ELR (cell line): ENCODE data around the gene ANKRD65.
A peak's percentile ranks its signal among the peaks of the same experiment; 100 is the strongest.
"Not testable (repeated sequence)": the region's sequence is repeated elsewhere in the genome, so short reads cannot be mapped to it uniquely, and the experiment has no call there.

ENCODE experiments used
- DNase-seq: peaks from one replicate; pipeline ENCODE4 v3.0.0-alpha.2; 2015; ENCODE audit warnings: low read depth

ANKRD65 gene

DNA sequence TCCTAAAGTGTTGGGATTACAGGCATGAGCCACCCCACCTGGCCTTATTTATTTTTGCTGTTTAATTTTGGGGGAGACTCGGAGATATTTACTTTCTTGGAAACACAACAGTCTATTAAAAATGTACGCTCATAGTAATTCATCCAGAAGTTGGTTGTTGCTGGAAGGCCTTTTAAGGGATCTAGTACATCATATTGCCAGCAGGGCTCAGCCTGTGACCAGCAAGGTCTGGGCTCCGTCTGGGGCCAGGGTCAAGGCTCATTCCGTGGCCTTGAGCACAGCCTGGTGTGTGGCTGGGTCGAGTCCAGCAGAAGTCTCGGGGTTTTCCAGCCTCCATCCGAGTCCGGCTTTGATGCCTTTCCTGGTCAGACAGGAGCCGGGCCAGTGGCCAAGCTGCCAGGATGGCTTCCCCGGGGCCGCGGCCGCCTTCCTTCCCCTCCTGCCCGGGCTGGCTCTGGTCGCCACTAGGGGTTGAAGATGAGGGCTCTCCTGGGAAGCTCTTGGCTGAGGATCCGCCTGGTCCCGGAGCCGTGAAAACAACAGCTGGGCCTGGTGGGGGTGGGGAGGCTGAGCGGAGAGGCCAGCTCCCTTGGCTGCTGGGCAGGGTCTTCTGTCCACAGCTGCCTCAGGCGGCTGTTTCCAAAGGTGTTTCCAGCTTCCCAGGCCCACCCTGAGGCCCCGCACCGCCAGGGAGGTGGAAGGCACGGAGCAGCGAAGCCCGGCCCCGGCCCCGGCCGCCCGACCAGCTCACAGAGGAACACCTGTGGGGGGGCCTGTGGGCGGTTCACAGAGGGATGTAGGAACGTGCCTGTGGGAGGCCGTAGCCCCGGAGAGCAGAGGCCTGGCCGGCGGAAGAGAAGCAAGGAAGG lies 9.3 kb upstream of the ANKRD65 start:
- no peak for DNase-seq

DNA sequence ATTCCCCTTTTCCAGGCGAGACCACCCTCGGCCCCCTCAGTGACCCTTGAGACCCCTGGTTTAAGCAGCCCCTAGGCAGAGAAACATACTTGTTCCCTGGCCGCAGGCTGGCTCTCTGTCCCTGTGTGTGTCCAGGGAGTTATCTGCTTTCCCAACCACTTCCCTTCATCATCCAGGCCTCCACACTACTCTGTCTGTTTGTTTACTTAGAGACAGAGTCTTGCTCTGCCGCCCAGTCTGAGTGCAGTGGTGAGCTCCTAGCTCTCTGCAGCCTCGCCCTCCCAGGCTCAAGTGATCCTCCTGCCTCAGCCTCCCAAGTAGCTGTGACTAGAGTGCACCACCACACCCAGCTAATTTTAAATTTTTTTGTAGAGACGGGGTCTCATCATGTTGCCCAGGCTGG lies 8.6 kb upstream of the ANKRD65 start:
- DNase-seq, result no peak

DNA sequence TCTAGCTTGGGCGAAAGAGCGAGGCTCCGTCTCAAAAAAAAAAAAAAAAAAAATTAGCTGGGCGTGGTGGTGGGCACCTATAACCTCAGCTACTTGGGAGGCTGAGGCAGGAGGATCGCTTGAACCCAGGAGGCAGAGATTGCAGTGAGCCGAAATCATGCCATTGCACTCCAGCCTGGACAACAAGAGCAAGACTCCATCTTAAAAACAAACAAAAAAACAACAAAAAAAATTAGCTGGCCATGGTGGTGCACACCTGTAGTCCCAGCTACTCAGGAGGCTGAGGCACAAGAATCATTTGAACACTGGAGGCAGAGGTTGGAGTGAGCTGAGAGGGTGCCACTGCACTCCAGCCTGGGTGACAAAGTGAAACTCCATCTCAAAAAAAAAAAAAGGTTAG lies 7.9 kb upstream of the ANKRD65 start:
- not testable (repeated sequence) for DNase-seq

DNA sequence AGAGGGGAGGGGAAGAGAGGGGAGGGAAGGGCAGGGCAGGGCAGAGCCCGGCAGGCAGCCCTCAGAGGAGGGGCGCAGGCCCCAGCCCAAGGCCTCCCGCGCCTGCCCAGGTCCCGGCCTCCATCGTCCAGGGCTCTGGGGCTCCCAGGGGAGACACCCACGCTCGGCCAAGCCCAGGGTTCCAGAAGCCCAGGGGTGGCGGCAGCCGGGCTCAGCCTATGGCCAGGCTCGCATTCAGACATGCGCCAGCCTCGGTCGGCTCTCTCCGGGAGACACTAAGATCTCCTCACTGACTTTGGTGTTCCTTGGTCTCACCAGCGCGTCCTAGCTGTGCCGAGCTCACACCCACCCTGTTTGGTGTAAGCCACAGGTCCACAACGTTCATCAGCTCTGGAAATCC lies 7.1 kb upstream of the ANKRD65 start:
- no peak for DNase-seq

DNA sequence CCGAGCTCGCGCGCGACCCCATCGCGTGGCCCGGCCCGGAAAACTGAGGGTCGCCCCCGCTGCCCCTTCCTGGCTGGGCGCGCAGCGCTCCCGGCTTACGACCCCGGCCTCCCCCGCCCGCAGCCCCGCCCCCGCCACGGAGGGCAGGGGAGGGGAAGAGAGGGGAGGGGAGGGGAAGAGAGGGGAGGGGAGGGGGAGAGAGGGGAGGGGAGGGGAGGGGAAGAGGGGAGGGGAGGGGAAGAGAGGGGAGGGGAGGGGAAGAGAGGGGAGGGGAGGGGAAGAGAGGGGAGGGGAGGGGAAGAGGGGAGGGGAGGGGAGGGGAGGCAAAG lies 6.7 kb upstream of the ANKRD65 start:
- DNase-seq, result no peak

DNA sequence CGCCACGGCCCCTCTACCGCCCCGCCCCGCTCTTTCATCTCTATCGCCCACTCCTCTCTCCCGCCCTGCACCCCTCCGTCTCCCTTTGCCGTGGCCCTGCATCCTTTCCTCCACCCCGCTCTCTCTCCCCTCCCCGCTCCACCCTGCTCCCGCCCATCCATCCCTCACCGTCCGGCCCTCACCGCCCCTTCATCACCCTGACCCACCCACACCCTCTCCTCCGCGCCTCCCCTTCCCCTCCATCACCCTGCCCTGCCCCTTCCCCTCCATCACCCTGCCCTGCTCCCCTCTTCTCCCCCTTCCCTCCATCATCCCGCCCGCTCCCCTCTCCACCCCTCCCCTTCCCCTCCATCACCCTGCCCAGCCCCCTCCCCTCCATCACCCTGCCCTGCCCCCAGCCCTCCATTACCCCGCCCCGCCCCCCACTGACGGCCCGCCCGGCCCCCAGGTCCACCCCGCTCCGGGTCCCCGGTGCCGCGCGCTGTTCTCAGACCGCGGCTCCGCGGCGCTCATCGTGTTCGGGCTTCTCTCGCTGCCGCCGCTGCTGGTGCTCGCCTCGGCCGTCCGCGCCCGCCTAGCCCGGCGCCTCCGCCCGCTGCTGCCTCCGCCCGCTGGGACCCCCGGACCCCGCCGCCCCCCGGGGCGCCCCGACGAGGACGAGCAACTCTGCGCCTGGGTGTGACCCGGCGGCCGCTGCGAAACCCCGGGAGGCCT lies 6.2 kb upstream of the ANKRD65 start:
- no peak for DNase-seq

DNA sequence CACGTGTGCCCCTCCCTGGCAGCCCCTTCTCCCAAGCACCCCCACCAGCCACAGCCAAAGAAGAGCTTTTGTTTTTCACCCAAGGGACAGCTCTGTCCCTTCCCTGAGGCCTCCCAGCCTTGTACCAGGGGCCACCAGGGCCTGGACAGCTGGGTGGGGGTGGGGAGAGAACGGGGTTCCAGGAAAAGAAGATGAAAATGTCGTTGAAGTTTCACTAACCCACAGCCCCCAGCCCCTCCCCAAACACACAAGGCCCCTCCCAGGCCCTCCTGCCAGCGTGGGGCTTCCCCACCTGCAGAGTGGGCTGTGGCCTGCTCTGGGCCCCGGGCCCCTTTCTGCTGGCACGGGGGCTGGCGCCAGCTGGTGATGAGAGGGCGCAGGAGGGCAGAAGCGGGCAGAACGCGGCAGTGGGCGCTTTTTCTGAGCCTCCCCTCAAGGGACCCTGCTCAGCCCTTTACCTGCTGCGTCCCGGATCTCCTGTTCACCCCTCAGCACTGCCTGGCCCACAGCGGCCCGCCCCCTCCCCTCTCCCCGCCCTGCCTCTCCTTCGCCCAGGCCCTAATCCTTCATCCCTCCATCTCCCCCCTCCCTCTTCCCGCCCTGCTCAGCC lies 5.5 kb upstream of the ANKRD65 start:
- no peak for DNase-seq

DNA sequence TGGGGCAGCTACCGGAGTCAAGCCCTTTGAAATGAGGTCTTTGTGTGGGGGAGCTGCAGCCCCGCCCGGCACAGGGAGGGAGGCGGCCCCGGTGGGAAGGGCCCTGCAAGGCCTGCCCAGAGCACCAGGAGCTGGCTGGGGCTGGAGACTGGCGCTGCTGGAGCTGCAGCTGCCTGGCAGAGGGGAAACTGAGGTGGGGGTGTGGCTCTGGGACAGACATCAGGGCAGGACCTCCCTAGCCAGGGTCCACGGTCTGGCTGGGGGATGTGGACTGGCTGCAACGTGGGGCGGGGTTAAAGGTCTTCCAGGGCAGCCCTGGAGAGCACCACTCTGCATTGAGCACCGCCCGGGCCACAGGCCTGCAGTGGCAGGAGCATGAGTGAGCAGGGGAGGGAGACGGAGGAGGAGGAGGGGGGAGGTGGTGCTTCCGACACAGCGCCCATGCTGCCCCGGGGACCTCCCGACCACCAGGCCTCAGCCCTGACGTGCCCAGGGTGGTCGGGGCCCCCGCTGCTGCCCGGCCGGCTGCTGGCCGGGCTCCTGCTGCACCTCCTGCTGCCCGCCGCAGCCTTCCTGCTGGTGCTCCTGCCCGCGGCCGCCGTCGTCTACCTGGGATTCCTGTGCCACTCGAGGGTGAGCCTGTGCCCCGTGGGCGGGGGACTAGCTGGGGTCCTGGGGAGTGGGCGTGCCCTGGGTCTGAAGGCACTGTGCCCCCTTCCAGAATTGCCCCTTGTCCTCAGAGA lies 4.8 kb upstream of the ANKRD65 start:
- no peak for DNase-seq

DNA sequence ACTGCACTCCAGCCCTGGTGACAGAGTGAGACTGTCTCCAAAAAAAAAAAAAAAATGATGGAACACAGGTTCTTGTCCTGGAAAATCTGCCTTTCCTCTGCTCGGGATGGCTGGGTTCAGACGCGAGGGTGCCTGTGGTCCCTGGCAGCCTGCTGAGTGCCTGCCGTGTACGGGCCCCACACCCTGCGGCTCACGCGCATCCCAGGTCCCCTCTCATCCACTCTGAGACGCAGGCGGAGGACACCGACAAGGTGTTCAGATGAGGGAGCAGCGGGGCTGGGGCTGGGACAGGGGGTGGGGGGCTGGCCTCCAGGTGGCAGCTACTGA lies 4.3 kb upstream of the ANKRD65 start:
- DNase-seq, result no peak

DNA sequence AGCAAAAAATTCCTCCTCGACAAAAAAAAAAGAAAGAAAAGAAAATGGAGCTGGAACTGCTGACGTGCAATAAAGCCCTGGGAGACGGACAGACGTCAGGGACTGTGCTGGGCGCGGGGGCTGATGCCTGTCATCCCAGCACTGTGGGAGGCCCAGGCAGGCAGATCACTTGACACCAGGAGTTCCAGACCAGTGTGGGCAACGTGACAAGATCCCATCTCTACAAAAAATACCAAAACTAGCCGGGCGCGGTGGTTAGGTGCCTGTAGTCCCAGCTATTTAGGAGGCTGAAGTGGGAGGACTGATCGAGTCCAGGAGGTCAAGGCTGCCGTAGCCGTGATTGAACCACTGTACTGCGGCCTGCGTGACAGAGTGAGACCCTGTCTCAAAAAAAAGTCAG lies 3.6 kb upstream of the ANKRD65 start:
- DNase-seq, result no peak

DNA sequence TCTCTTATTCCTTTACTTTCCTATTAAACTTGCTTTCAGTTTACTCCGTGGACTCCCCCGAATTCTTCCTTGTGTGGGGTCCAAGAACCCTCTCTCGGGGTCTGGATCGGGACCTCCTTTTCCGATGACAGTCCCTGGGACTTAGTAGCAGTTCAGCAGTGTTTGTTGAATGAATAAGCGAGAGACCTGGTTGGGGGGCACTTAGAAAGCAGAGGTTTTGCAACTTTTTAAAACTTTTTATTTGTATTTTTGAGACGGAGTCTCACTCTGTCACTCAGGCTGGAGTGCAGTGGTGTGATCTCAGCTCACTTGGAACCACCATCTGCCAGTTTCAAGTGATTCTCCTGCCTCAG lies 2.1 kb upstream of the ANKRD65 start:
- no peak for DNase-seq

DNA sequence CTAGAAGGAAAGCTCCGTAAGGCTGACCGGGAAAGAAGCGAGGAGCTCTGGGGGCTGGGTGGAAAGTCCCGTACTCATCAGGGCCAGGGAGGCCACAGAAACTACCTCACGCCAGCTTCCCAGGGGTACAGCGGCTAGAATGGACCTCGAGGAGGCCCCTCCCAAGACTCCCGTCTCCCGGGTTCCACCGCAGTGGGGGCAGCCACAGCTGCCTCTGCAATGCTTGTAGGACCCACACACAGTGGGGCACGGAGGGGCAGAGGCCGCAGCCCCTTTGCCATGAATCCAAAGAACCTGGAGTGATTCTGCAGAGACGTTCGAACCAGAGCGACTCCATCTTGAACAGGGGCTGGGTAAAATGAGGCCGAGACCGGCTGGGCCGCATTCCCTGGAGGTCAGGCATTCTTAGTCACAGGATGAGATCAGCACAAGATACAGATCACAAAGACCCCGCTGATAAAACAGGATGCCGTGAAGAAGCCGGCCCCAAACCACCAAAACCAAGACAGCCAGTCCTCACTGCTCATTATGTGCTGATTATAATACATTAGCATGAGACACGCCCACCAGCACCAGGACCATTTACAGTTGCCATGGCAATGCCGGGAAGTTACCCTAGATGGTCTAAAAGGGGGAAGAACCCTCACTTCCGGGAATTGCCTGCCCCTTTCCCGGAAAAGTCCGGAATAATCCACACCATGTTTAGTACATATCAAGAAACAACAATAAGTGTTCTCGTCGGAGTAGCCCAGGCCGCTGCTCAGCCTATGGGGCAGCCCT lies 1.6 kb upstream of the ANKRD65 start:
- peak; percentile 78 for DNase-seq

DNA sequence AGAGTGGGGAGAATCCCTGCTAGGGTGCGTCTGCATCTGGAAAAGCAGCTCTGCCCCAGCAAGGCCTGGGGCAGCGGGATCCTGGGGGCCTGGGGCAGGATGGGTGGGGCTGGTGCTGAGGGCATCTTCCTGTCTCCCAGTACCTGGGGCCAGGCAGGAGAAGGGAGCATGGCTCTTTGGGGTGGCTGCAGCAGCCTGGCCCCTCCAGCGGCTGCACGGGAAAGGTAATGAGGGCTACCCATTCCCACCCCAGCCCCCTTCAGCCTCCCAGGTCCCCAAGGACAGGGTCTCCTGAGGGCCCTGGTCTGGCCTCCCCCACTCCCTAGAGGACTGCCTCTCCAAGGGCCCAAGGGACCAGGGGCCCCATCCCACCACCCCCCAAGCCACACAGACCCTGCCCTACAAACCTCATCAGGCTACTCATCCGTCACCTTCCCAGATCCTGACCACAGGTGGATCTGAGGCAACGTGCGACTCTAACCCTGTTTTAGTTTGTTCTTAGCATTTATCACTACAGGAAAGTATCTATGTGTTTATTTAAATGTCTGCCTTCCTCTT lies 910 bp upstream of the ANKRD65 start:
- no peak for DNase-seq

DNA sequence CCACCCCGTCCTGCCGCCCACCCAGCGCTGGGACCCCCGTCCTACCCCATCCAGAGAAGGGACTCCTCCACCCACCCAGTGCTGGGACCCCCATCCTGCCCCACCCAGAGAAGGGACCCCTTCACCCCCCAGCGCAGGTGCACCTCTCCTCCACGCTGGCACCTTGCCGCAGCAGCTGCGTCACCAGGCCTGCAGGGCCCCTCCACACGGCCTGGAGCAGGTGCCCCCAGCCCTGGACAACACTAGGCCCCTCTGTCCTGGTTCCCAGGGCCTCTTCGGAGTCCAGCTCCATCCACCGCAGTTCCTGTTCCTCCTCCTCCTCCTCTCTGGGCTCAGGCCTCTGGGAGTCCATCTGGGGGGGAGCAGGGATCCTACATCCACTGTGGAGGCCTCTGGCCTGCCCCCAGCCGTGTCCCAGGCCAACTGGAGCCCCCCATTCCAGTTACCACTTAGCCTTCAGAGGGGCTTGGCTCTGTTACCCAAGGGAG lies 378 bp downstream of the ANKRD65 start:
- DNase-seq, result no peak

DNA sequence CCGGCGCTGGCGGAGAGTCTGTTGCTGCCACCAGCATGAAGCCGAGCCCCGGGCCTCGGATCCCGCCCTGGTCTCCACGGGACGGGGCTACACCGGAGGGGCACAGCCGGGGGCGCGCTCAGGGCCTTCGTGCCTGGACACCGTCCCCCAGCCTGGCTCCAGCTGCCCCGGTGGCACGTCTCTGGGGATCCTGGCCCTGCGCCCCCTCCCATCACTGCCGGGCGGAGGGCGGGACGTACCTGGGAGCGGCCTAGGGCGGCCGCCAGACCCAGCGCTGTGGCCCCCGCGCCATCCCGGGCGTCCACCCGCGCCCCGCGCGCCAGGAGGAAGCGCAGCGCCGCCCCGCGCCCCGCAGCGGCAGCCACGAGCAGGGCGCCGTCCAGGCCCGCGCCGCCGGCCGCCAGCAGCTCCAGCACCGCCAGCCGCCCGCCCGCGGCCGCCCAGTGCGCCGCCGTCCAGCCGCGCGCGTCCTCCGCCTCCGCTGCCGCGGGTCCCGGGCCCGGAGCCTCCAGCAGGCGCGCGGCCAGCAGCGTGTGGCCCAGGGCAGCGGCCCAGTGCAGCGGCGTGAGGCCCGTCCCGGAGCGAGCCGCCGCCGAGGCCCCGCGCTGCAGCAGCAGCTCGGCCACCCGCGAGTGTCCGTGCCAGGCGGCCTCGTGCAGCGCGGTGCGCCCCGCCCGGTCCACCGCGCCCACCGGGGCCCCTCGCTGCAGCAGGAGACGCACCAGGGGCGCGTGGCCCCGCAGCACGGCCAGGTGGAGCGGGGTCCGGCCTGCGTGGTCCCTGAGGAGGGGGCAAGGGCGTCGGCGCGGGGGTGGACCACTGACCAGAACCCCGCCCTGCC lies 1.0 kb downstream of the ANKRD65 start:
- no peak for DNase-seq

DNA sequence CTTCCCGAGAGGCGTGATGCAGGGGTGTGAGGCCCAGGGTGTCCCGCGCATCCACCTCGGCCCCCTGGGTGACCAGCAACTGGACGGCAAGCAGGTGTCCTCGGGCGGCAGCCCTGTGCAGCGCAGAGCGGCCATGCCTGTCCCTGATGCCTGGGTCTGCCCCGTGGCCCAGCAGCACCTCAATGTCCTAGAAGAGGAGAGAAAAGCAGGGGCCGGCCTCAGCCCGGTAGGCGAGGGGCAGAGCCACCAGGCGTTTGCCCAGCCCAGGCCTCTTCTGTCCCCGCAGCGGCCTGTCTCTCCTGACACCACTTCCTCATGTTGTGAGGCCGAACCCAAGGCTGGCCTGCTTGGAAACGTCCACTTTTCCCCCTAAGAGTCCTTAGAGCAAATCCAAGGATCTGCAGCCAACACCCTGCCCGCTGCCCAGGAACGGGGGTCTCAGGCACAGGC lies 1.7 kb downstream of the ANKRD65 start:
- DNase-seq, result no peak

DNA sequence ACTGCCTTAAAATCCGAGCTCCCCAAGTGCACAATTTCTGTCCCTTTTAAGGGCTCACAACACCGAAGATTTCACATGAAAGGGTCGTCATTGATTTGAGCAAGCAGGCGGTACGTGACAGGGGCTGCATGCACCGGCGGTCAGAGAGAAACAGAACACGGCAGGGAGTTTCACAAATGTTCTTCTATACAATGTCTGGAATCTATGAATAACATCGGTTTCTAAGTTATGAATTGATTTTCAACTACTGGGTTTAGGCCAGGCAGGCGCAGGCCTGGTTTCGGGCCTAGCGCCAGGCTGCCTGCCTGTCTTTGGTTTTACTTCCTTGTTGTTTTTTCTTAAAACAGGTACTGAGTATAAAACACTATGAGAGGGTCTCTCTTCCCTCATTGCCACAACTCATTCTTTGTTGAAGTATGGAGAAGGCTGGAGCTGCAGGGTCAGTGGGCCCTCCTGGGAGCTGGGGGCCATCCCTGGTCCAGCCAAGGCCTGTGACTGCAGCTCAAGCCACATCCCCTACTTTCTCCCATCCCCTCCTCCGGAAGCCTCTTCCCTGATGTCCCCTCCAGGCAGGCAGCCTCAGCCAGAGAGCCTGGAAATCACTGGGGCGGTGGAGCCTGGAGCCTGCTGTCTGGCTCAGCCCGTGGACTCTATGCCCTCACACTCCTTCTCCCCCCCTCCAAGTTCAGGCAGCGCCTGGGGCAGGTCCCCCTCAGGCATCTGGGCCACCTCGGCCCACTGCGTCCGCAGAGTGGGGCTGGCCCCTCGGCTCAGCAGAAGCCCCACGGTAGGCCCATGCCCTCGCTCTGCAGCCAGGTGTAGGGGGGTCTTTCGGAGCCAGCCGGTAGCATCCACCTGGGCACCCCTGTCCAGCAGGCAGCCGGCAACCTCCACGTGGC lies 2.4 kb downstream of the ANKRD65 start:
- DNase-seq, result no peak

DNA sequence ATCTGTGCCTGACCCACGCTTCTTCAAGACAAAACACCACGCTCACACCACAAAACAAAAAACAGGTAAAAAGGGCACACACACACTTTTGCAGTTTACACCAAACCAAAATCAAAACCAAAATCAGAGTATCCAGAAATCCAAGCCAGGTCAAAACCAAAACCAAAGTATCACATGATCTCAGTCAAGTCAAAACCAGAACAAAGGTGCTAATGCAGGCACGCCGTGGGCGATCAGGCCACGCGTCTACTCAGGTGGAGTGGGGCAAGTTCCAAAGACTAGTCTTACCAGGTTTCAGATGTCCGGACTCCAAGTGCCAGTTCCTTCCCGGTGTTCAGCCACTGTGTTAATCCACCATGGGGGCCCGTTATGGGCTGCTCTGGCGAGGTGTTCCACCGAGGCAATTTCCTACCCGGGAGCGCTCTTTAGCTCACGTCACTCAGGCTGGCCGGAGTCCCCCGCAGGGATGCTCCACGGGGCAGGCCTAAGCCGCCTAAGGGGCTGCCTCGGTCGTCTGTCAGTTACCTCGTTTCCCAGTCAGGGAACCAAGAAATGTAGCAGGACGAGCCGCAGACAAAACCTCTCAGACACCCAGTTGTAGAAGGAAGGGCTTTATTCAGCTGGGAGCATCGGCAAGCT lies 3.1 kb downstream of the ANKRD65 start:
- not testable (repeated sequence) for DNase-seq

DNA sequence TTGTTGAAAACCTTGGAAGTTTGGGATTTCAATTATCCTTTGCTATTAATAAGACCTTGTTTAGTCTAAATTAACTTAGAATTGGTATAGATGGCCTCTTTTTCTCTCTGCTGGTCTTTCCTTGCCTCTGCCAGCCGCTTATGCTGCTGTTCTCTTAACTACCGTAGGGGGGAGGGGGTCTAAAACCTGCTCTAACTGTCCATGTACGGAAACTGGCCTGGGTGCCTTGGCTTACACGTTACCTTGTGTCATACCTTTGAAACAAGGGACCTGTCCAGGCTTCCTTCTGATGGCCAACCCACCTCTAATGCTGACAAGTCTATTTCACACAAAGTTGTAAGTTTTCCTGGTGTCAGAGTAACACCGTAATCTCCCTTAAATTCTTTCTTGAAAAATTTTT lies 3.7 kb downstream of the ANKRD65 start:
- not testable (repeated sequence) for DNase-seq
